Right lobe of liver (tissue), 6 donors: ENCODE data around the gene HLA-DPA1. TPM values are rescaled to one million over a fixed set of nuclear protein-coding genes. Genes with fewer than 3 reads are reported as not detected.
A peak's percentile ranks its signal among the peaks of the same experiment; 100 is the strongest.

Experiments
- ATAC-seq, 4 donors: fragments of 200-7000 bp; cut with Tn5 transposase; one replicate each; pipeline ENCODE4 v1.9.1; 2020; ENCODE audit warnings: mild to moderate bottlenecking in 4 of 4, moderate library complexity in 4 of 4
- DNase-seq, 3 donors: peaks; one replicate each; pipeline ENCODE4 v3.0.0-alpha.2; 2020
- H3K27ac ChIP-seq, 3 donors: fragments of 200-600 bp; one replicate each; pipeline ENCODE4 v1.8.0; 2022
- H3K27me3 ChIP-seq, 2 donors: fragments of 200-600 bp; one replicate each; pipeline ENCODE4 v1.8.0; 2022
- H3K36me3 ChIP-seq, 4 donors: fragments of 200-600 bp; sonication (generic) in 1 of 4; one replicate each; pipeline versions ENCODE4 v1.5.1 to v1.8.0; 2017 to 2022; ENCODE audit warnings: control low read depth in 1 of 4
- H3K4me1 ChIP-seq, 4 donors: fragments of 200-600 bp; sonication (generic) in 1 of 4; one replicate each; pipeline versions ENCODE4 v1.5.1 to v1.8.0; 2017 to 2022; ENCODE audit warnings: control low read depth in 1 of 4
- H3K4me3 ChIP-seq, 3 donors: fragments of 200-600 bp; one replicate each; pipeline ENCODE4 v1.8.0; 2022
- H3K9me3 ChIP-seq, 4 donors: fragments of 200-600 bp; sonication (generic) in 1 of 4; one replicate each; pipeline versions ENCODE4 v1.5.1 to v1.8.0; 2017 to 2022; ENCODE audit warnings: control low read depth in 1 of 4
- CTCF ChIP-seq, 4 donors: fragments of 200-600 bp in 3 of 4; fragments of 450-650 bp in 1 of 4; IDR thresholded peaks; one replicate each; pipeline versions ENCODE4 v1.5.1 to v1.8.0; 2016 to 2022; ENCODE audit warnings: antibody characterized with exemption in 4 of 4, mild to moderate bottlenecking in 2 of 4
- POLR2A ChIP-seq: fragments of 450-650 bp; IDR thresholded peaks from one replicate; pipeline ENCODE4 v1.6.1; 2017; ENCODE audit warnings: antibody characterized with exemption, mild to moderate bottlenecking
- WGBS: methylation state at CpG from one replicate; pipeline ENCODE4 v1.1.6; 2018; ENCODE audit warnings: low coverage, low lambda C conversion rate; ENCODE audit not compliant: insufficient coverage; ENCODE audit errors: missing lambda C conversion rate; 5-methylcytosine and 5-hydroxymethylcytosine counted together
- intact Hi-C, 2 donors: fragments of 100-400 bp; cut with DNase I; formaldehyde crosslinking; loops; one replicate each; pipeline versions ENCODE4 v1.11.2 to v1.14.1; 2022
- total RNA-seq, 6 experiments: library from RNA; depleted of rRNA in 2 of 6; stranded (reverse); fragments of >200 nt in 2 of 6; fragmentation: NEBNext Ultra II Directional in 3 of 6; extraction: Animal tissue kit (Norgen Biotek cat#: 25700) in 3 of 6; gene quantifications; one replicate each; pipeline versions ENCODE4 v1.1.0 to v1.2.4, GENCODE V29; 2016 to 2023
- donor health status: DM: no; HTN: yes; CAD: no.
- donor health status: DM: no; HTN: no; CAD: no.
- donor health status: DM: no; HTN: no; CAD: no.
- donor health status: DM: no; HTN: yes; CAD: no.
- donor health status: DM: no; HTN: yes; CAD: no.

Gene HLA-DPA1
- total RNA-seq, 6 experiments from 2014 or later, result 10.0 to 74.8 (median 26.3) TPM

- DNase-seq (no peak), ATAC-seq (no peak)
- Histone ChIP-seq H3K36me3 (no peaks in the 10 kb centered on the region), H3K27ac (no peak overlapping the region), H3K4me1 (peaks cover 0 to 7% (median 0%) of the 10 kb centered on the region in 4 donors), H3K9me3 (no peaks in the 10 kb centered on the region), H3K4me3 (no peak overlapping the region), H3K27me3 (no peaks in the 10 kb centered on the region)
- TF ChIP-seq CTCF (IDR thresholded peaks at IDR 0.05) (no peak), POLR2A (no peak)
- intact Hi-C loops, result no loop called here
- 87% methylated on average over 3 of the region's 11 CpGs for WGBS
Measured at GRCh38 chr6:33021917-33022316, 51.5 kb downstream of the HLA-DPA1 start.

- Histone ChIP-seq H3K36me3 (no peaks in the 10 kb centered on the region), H3K27me3 (no peaks in the 10 kb centered on the region), H3K4me1 (peaks cover 0 to 7% (median 0%) of the 10 kb centered on the region in 4 donors), H3K4me3 (peak overlapping the region in 1 of 3 donors; percentile 14), H3K27ac (peak overlapping the region; percentile 57 to 84 (median 64)), H3K9me3 (no peaks in the 10 kb centered on the region)
- intact Hi-C loops, result no loop called here
- peak in 1 of 4 donors; percentile 41 for ATAC-seq
- no peak for DNase-seq
- TF ChIP-seq POLR2A, result no peak
- TF ChIP-seq CTCF (IDR thresholded peaks at IDR 0.05), result no peak
Measured at GRCh38 chr6:33019372-33019771, 54.1 kb downstream of the HLA-DPA1 start.

GRCh38 chr6:33018904-33019303, 54.5 kb downstream of the HLA-DPA1 start:
- peak overlapping the region in 1 of 3 donors; percentile 14 for H3K4me3 ChIP-seq
- intact Hi-C loops, result no loop called here

GRCh38 chr6:33018418-33018817, 55.0 kb downstream of the HLA-DPA1 start:
- TF ChIP-seq CTCF (IDR thresholded peaks at IDR 0.05) (no peak), POLR2A (no peak)
- peaks cover 0 to 7% (median 0%) of the 10 kb centered on the region in 4 donors for H3K4me1 ChIP-seq
- ATAC-seq (no peak), DNase-seq (no peak)
- H3K4me3 ChIP-seq, result peak overlapping the region in 1 of 3 donors; percentile 14
- peaks cover 0 to under 1% of the 10 kb centered on the region in 2 donors for H3K27me3 ChIP-seq
- H3K9me3 ChIP-seq, result no peaks in the 10 kb centered on the region
- peak overlapping the region; percentile 57 to 84 (median 64) for H3K27ac ChIP-seq
- no peaks in the 10 kb centered on the region for H3K36me3 ChIP-seq
- intact Hi-C loops, result no loop called here

More at GRCh38 chr6:33018904-33019303, 54.5 kb downstream of the HLA-DPA1 start:
- Histone ChIP-seq H3K27me3 (no peaks in the 10 kb centered on the region), H3K4me1 (peaks cover 0 to 7% (median 0%) of the 10 kb centered on the region in 4 donors), H3K27ac (peak overlapping the region; percentile 57 to 84 (median 64)), H3K9me3 (no peaks in the 10 kb centered on the region), H3K36me3 (no peaks in the 10 kb centered on the region)
- 5% methylated on average over 6 of the region's 6 CpGs for WGBS
- ATAC-seq, result peak; percentile 82 to 89 (median 86)
- DNase-seq, result peak; percentile 58 to 72 (median 64)
- TF ChIP-seq POLR2A, result no peak
- TF ChIP-seq CTCF (IDR thresholded peaks at IDR 0.05), result no peak
